MM.1S (cell line): ENCODE measurements around the gene GOLGA2.

Experiments
- DNase-seq: peaks from one replicate; pipeline ENCODE4 v3.0.0-alpha.2; 2015
- H2AFZ ChIP-seq: fragments of 300-600 bp; sonication (generic); 2 replicates; pipeline ENCODE4 v1.6.0; 2016; ENCODE audit warnings: antibody characterized with exemption, low read length
- H3F3A ChIP-seq: fragments of 300-600 bp; sonication (generic); 2 replicates; pipeline ENCODE4 v1.6.1; 2016; ENCODE audit warnings: mild to moderate bottlenecking, antibody characterized with exemption, low read length, moderate library complexity, mixed read lengths; ENCODE audit not compliant: insufficient read depth
- H3K27ac ChIP-seq: fragments of 300-600 bp; sonication (generic); 2 replicates; pipeline ENCODE4 v1.5.1; 2016; ENCODE audit warnings: mild to moderate bottlenecking, low read length
- H3K27me3 ChIP-seq: fragments of 300-600 bp; sonication (generic); replicated peaks from 2 replicates; pipeline ENCODE4 v1.6.0; 2016; ENCODE audit warnings: low read length; ENCODE audit not compliant: insufficient read depth
- H3K36me3 ChIP-seq: fragments of 300-600 bp; sonication (generic); replicated peaks from 2 replicates; pipeline ENCODE4 v1.6.1; 2016; ENCODE audit warnings: mild to moderate bottlenecking, low read length, mixed read lengths; ENCODE audit not compliant: insufficient read depth
- H3K4me1 ChIP-seq: fragments of 300-600 bp; sonication (generic); 2 replicates; pipeline ENCODE4 v1.6.1; 2016; ENCODE audit warnings: low read length, mixed read lengths
- H3K4me2 ChIP-seq: fragments of 300-600 bp; sonication (generic); 2 replicates; pipeline ENCODE4 v1.6.0; 2016; ENCODE audit warnings: low read depth, low read length
- H3K4me3 ChIP-seq: fragments of 300-600 bp; sonication (generic); 2 replicates; pipeline ENCODE4 v1.5.1; 2016; ENCODE audit warnings: low read length, mixed read lengths
- H3K79me2 ChIP-seq: fragments of 300-600 bp; sonication (generic); 2 replicates; pipeline ENCODE4 v1.6.1; 2016; ENCODE audit warnings: mixed run types, low read length, mixed read lengths
- H3K9ac ChIP-seq: fragments of 300-600 bp; sonication (generic); 2 replicates; pipeline ENCODE4 v1.6.1; 2016; ENCODE audit warnings: low read length, mixed read lengths
- H3K9me2 ChIP-seq: fragments of 300-600 bp; sonication (generic); replicated peaks from 2 replicates; pipeline ENCODE4 v1.6.1; 2016; ENCODE audit warnings: mild to moderate bottlenecking, low read length, mixed read lengths; ENCODE audit not compliant: insufficient read depth
- H3K9me3 ChIP-seq: fragments of 300-600 bp; sonication (generic); replicated peaks from 2 replicates; pipeline ENCODE4 v1.6.1; 2016; ENCODE audit warnings: mild to moderate bottlenecking, low read length, mixed read lengths; ENCODE audit not compliant: insufficient read depth
- H4K20me1 ChIP-seq: fragments of 300-600 bp; sonication (generic); 2 replicates; pipeline ENCODE4 v1.6.1; 2016; ENCODE audit warnings: mild to moderate bottlenecking, low read length, moderate library complexity, mixed read lengths; ENCODE audit not compliant: insufficient read depth
- CTCF ChIP-seq: fragments of 300-600 bp; sonication (generic); IDR thresholded peaks from 2 replicates; pipeline ENCODE4 v1.5.1; 2016; ENCODE audit warnings: antibody characterized with exemption, low read length, mixed read lengths
- EZH2 ChIP-seq: fragments of 300-600 bp; sonication (generic); optimal IDR thresholded peaks from 2 replicates; pipeline ENCODE3; 2017; ENCODE audit warnings: low read depth, mild to moderate bottlenecking, antibody characterized with exemption, low read length, mixed read lengths
- EZH2phosphoT487 ChIP-seq: fragments of 300-600 bp; sonication (generic); IDR thresholded peaks from 2 replicates; pipeline ENCODE4 v1.6.1; 2018; ENCODE audit warnings: antibody characterized with exemption, low read length

The GOLGA2 gene

GRCh38 chr9:128271112-128271511 is 4.7 kb downstream of the GOLGA2 start:
- Histone ChIP-seq H3K9ac (no peak overlapping the region), H3K9me3 (no peaks in the 10 kb centered on the region), H3K4me3 (no peak overlapping the region), H3K4me2 (no peak overlapping the region), H3K4me1 (no peaks in the 10 kb centered on the region), H2AFZ (no peak overlapping the region), H3F3A (no peaks in the 10 kb centered on the region; the same call in 1 of the 2 replicates), H4K20me1 (no peaks in the 10 kb centered on the region), H3K9me2 (no peaks in the 10 kb centered on the region), H3K27me3 (no peaks in the 10 kb centered on the region), H3K27ac (no peak overlapping the region), H3K36me3 (no peaks in the 10 kb centered on the region), H3K79me2 (peaks cover 18% of the 10 kb centered on the region)
- DNase-seq, result no peak
- no peak for TF ChIP-seq EZH2
- TF ChIP-seq CTCF, result no peak
- no peak for TF ChIP-seq EZH2phosphoT487

DNA sequence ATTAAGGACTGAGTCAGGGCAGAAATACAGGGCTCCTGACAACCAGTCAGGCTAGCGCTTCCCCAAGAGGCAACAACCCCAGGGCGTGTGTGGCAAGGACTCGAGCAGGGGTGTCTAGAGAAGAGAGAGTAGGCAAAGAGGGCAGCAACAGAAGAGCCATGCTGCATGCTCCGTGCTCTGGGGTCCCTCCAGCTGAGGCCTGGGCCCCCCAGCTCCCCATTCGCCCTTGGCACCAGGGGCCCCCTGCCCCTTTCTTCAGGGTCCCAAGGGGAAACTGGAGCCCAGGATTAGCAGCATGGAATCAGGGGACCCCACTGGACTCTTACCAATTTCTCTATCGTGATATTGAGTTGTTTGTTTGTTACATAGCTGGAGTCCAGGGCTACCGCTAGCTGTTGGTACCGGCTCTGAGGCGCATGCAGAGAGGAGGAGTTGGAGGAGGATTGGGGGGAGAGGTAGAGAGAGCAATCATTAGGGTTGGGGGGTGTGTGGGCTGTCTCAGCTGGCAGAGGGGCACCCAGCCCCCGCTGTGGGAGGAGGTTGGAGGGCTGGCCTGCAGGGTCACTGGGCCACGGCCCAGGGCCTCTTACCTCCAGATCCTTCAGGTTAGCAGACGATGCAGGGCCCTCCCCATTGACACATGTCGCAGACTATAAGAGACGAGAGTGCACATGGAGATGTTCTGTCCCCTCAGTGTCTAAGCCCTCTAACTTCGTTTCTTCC is 8.8 kb downstream of the GOLGA2 start:
- H3K27ac ChIP-seq, result no peak overlapping the region
- no peak overlapping the region for H3K4me2 ChIP-seq
- H2AFZ ChIP-seq, result no peak overlapping the region
- H3K4me1 ChIP-seq, result no peaks in the 10 kb centered on the region
- no peaks in the 10 kb centered on the region for H3K79me2 ChIP-seq
- H3K9me3 ChIP-seq, result no peaks in the 10 kb centered on the region
- H3K27me3 ChIP-seq, result no peaks in the 10 kb centered on the region
- no peak overlapping the region for H3K4me3 ChIP-seq
- no peaks in the 10 kb centered on the region for H3K9me2 ChIP-seq
- no peak for DNase-seq
- TF ChIP-seq CTCF, result no peak
- TF ChIP-seq EZH2, result no peak
- no peak for TF ChIP-seq EZH2phosphoT487
- no peak overlapping the region for H3K9ac ChIP-seq
- H3F3A ChIP-seq, result no peaks in the 10 kb centered on the region
- no peaks in the 10 kb centered on the region for H3K36me3 ChIP-seq
- no peaks in the 10 kb centered on the region for H4K20me1 ChIP-seq

GRCh38 chr9:128265348-128265847 is 10.4 kb downstream of the GOLGA2 start:
- Histone ChIP-seq H3K4me1 (no peaks in the 10 kb centered on the region), H3K4me2 (no peak overlapping the region), H3K9ac (no peak overlapping the region), H3K4me3 (no peak overlapping the region), H3K9me3 (no peaks in the 10 kb centered on the region), H2AFZ (no peak overlapping the region), H4K20me1 (no peaks in the 10 kb centered on the region), H3K9me2 (no peaks in the 10 kb centered on the region), H3K27ac (no peak overlapping the region), H3K79me2 (no peaks in the 10 kb centered on the region), H3K36me3 (no peaks in the 10 kb centered on the region), H3K27me3 (no peaks in the 10 kb centered on the region), H3F3A (no peaks in the 10 kb centered on the region)
- TF ChIP-seq EZH2phosphoT487 (no peak), CTCF (no peak), EZH2 (no peak)
- DNase-seq, result no peak
